ENCODE results near the gene ADAMTS8.

Gene ADAMTS8

DNA sequence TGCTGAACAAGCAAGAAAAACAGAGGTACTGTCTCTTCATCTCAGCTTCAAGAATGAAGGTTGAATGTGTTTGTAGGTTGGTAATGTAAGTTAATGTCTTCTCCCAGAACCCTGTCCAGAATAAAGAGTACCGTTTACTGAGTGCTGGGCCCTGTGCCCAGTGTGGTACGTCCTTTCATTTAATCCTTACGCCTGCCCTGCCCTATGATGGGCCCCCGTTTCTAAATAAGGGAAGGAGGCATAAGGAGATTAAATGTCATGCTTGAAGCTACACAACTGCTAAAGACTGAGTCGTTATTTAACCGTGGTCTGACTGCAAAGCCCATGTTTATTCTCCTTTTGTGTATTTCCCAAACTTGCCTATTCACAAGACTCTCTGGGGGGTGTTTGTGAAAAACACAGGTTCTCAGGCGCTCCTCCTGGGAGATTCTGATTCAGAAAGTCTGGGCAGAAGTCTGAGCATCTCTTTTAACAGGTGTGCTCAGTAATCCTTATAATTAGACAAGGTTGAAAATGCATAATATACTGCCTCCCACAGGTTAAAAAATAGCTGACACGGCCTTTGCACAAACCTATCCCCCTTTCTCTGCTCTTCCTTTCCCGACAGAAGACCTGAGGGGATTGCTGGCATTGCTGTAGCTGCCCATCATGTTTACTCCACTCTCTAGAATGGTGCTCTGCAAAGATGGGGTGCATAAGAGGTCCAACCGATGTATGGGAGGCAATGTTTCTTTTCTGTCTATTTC, 57.4 kb downstream of the ADAMTS8 start:
- DNase-seq, result no peak

DNA sequence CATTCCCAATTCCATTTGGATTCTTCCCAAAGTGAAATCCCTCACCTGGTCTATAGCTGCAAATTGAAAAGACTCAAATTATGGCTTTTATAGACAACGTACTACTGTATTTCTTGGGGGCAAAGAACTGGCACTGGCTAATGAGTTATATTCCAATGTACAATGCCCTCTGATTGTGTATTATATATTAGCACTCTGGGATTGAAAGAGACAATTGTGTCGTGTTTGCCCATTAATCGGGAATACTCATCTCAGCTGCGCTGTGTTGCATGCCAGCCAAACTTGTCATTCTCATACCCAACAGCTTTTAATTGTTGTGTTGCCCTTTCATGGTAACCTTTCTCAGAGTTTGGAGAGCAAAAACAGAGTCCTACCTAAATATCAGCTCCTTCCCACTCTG, 58.7 kb downstream of the ADAMTS8 start:
- DNase-seq, result no peak
- TF ChIP-seq POLR2A (IDR thresholded peaks at IDR 0.05; ENCODE audit: low read length) (no peak), GATA1 (IDR thresholded peaks at IDR 0.05; ENCODE audit: low read depth, low read length) (no peak)

More for the DNA sequence above, 57.4 kb downstream of the ADAMTS8 start:
- TF ChIP-seq GATA1 (IDR thresholded peaks at IDR 0.05; ENCODE audit: low read depth, low read length) (no peak), POLR2A (IDR thresholded peaks at IDR 0.05; ENCODE audit: low read length) (no peak)

DNA sequence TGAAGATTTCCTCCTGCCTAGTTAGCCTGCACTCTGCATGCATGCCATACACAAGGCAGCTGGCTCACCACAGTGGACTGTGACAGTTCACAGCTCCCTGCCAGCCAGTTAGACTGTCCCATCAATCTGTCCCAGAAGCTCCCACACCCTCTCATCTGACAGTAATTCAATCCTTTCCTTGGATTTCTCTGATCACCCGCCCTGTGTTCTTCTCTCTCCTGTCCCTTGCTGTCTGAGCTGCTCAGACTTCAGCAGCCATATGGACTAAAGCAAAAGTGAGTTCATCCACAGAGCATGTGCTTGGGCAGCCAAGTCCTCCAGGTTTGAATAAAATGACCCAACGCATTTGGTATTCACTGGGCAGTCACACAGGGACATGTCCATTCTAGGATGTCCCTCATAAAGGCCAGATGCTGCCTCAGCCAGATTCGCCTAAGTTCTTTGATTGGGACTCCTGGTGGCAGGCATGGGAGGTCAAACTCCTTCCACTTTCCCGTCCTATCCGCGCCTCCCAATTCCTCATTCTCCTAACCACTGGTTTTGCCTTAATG, 59.2 kb downstream of the ADAMTS8 start:
- TF ChIP-seq POLR2A (IDR thresholded peaks at IDR 0.05; ENCODE audit: low read length) (no peak), GATA1 (IDR thresholded peaks at IDR 0.05; ENCODE audit: low read depth, low read length) (no peak)
- no peak for DNase-seq

DNA sequence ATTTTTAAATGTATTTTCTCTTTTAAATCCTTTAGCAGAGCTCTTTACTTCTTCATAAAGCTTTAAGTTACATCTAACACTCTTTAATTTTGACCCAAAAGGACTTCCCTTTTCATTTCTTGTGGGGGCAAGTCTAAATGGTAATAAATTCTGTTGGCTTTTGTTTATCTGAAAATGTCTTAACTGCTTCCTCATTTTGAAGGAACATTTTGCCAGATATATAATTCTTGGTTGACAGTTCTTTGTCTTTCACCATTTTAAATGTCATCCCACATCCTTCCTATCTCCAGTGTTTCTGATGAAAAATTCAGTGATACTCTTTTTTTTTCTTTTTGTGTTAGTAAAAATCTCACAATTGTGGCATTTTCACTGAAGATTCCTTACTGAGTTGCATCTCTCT, 69.0 kb downstream of the ADAMTS8 start:
- no peak for DNase-seq
- TF ChIP-seq POLR2A (IDR thresholded peaks at IDR 0.05; ENCODE audit: low read length), result no peak
- TF ChIP-seq GATA1 (IDR thresholded peaks at IDR 0.05; ENCODE audit: low read depth, low read length), result no peak

DNA sequence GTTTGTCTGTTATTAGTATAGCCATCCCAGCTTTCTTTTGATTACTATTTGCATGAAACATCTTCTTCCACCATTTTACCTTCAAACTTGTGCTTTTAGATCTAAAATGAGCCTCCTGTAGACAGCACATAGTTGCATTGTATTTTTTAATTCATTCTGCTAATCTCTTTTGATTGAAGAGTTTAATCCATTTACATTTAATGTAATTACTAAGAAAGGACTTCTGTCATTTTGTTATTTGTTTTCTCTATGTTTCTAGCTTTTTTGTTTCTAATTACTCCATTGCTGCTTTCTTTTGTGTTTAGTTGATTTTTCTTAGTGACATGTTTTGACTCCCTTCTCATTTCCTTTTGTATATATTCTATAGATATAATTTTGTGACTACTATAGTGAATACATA, 70.0 kb downstream of the ADAMTS8 start:
- no peak for DNase-seq
- no peak for TF ChIP-seq GATA1 (IDR thresholded peaks at IDR 0.05; ENCODE audit: low read depth, low read length)
- TF ChIP-seq POLR2A (IDR thresholded peaks at IDR 0.05; ENCODE audit: low read length), result no peak
